Suppressor macrophage treated with lipopolysaccharide for 4 hours (primary cell): ENCODE measurements around the gene TRIM15.
"Not testable (repeated sequence)": the region's sequence is repeated elsewhere in the genome, so short reads cannot be mapped to it uniquely, and the experiment has no call there.

Source experiments
- DNase-seq: peaks from one replicate; pipeline ENCODE4 v3.0.0-alpha.2; 2020

The TRIM15 gene

GRCh38 chr6:30163090-30163917, at the start of gene TRIM15:
TRIM15 (plus strand) TSS chr6:30163546; CDS start chr6:30163685, 139 bp downstream.
- DNase-seq = no peak

- peak; percentile 38 for DNase-seq
Measured at GRCh38 chr6:30113841-30114240, 49.5 kb upstream of the TRIM15 start.

- DNase-seq = no peak
Measured at GRCh38 chr6:30116724-30117123, 46.6 kb upstream of the TRIM15 start.

- not testable (repeated sequence) for DNase-seq
Measured at GRCh38 chr6:30118691-30119090, 44.7 kb upstream of the TRIM15 start.

- DNase-seq = no peak
Measured at GRCh38 chr6:30121446-30122366, 41.6 kb upstream of the TRIM15 start.

- peak; percentile 35 for DNase-seq
Measured at GRCh38 chr6:30122515-30122914, 40.8 kb upstream of the TRIM15 start.

- DNase-seq = no peak
Measured at GRCh38 chr6:30127238-30128093, 35.9 kb upstream of the TRIM15 start.

- peak; percentile 45 for DNase-seq
Measured at GRCh38 chr6:30129265-30130178, 33.8 kb upstream of the TRIM15 start.

- no peak for DNase-seq
Measured at GRCh38 chr6:30130179-30130679, 33.1 kb upstream of the TRIM15 start.

GRCh38 chr6:30130887-30131862, 32.2 kb upstream of the TRIM15 start:
- DNase-seq = peak; percentile 89

GRCh38 chr6:30131947-30132497, 31.3 kb upstream of the TRIM15 start:
- no peak for DNase-seq

- no peak for DNase-seq
Measured at GRCh38 chr6:30135147-30135546, 28.2 kb upstream of the TRIM15 start.

- DNase-seq = no peak
Measured at GRCh38 chr6:30135757-30136156, 27.6 kb upstream of the TRIM15 start, which contains the start of gene TRIM40. TRIM40 (plus strand) TSS chr6:30136140; CDS start chr6:30137037, 897 bp downstream.

GRCh38 chr6:30136570-30137286, 26.6 kb upstream of the TRIM15 start:
- no peak for DNase-seq

- not testable (repeated sequence) for DNase-seq
Measured at GRCh38 chr6:30140240-30140639, 23.1 kb upstream of the TRIM15 start.

- DNase-seq = no peak
Measured at GRCh38 chr6:30142665-30143064, 20.7 kb upstream of the TRIM15 start.

- no peak for DNase-seq
Measured at GRCh38 chr6:30143780-30144179, 19.6 kb upstream of the TRIM15 start.

GRCh38 chr6:30144811-30145210, 18.5 kb upstream of the TRIM15 start:
- peak; percentile 40 for DNase-seq

- DNase-seq = no peak
Measured at GRCh38 chr6:30145818-30146217, 17.5 kb upstream of the TRIM15 start.
